H1 (cell line): ENCODE data around the gene ZNF398. TPM values are rescaled to one million over a fixed set of nuclear protein-coding genes. Genes with fewer than 3 reads are reported as not detected.

Experiments
- CTCF ChIA-PET: fragments of 300-600 bp; sonication (Branson Sonifier 250); formaldehyde crosslinking; loops from one replicate; lab custom pipeline; 2021; ENCODE audit not compliant: partially characterized antibody; lab: Charles Lee
- POLR2A ChIA-PET: fragments of 300-600 bp; sonication (Branson Sonifier 250); formaldehyde crosslinking; loops from one replicate; lab custom pipeline; 2021; ENCODE audit warnings: inconsistent platforms; ENCODE audit not compliant: partially characterized antibody; lab: Charles Lee
- DNase-seq, 2 experiments: peaks; one replicate each; pipeline versions ENCODE4 v3.0.0 to v3.0.0-alpha.2; 2010 to 2022; ENCODE audit warnings: low spot score in 2 of 2, low read depth in 1 of 2, mixed read lengths in 1 of 2
- FAIRE-seq: peaks from 2 replicates; lab custom pipeline; 2011; peaks lifted over from hg19 to GRCh38; lab: Jason Lieb, UNC
- H2AFZ ChIP-seq: 2 replicates; pipeline ENCODE4 v1.8.1; 2012; ENCODE audit warnings: low read length, inconsistent platforms
- H2AK5ac ChIP-seq: 2 replicates; pipeline ENCODE4 v1.6.1; 2013; ENCODE audit warnings: low read depth, low read length
- H2BK120ac ChIP-seq: replicated peaks from 2 replicates; pipeline ENCODE3; 2013; ENCODE audit warnings: low read depth, low read length, inconsistent platforms
- H2BK12ac ChIP-seq: 2 replicates; pipeline ENCODE4 v1.6.1; 2013; ENCODE audit warnings: low read depth, low read length
- H2BK15ac ChIP-seq: 2 replicates; pipeline ENCODE4 v1.6.1; 2013; ENCODE audit warnings: low read length
- H2BK20ac ChIP-seq: 2 replicates; pipeline ENCODE4 v1.6.1; 2013; ENCODE audit warnings: low read length
- H2BK5ac ChIP-seq: 2 replicates; pipeline ENCODE4 v1.6.1; 2013; ENCODE audit warnings: low read depth, low read length
- H3K14ac ChIP-seq: 2 replicates; pipeline ENCODE4 v1.6.1; 2013; ENCODE audit warnings: inconsistent platforms; ENCODE audit not compliant: insufficient read length
- H3K18ac ChIP-seq: 2 replicates; pipeline ENCODE4 v1.6.1; 2013; ENCODE audit warnings: low read length; ENCODE audit errors: extremely low read depth
- H3K23ac ChIP-seq: 2 replicates; pipeline ENCODE4 v1.6.1; 2013; ENCODE audit warnings: inconsistent platforms; ENCODE audit not compliant: insufficient read length
- H3K23me2 ChIP-seq: 2 replicates; pipeline ENCODE4 v1.6.1; 2013; ENCODE audit warnings: low read depth, low read length
- H3K27ac ChIP-seq: 2 replicates; pipeline ENCODE4 v1.6.1; 2011; ENCODE audit warnings: low read depth, low read length, inconsistent platforms
- H3K27me3 ChIP-seq, 4 experiments: replicated peaks in 1 of 4; 1 replicate in 1 of 4; 2 replicates in 3 of 4; pipeline versions ENCODE4 v1.6.1 to v1.8.1; 2011 to 2013; ENCODE audit warnings: low read length in 3 of 4, mild to moderate bottlenecking in 3 of 4, inconsistent platforms in 2 of 4, mixed read lengths in 2 of 4, moderate library complexity in 1 of 4; ENCODE audit not compliant: control insufficient read depth in 3 of 4, insufficient read depth in 3 of 4; ENCODE audit errors: extremely low read depth in 1 of 4
- H3K36me3 ChIP-seq, 4 experiments: 2 replicates each; pipeline versions ENCODE4 v1.6.1 to v1.8.1; 2011 to 2013; ENCODE audit warnings: mild to moderate bottlenecking in 4 of 4, low read length in 3 of 4, moderate library complexity in 2 of 4, control low read depth in 1 of 4, inconsistent platforms in 1 of 4; ENCODE audit not compliant: insufficient read depth in 4 of 4, control insufficient read depth in 2 of 4
- H3K4ac ChIP-seq: replicated peaks from 2 replicates; pipeline ENCODE3; 2013; ENCODE audit warnings: low read length, low read depth, mixed read lengths, inconsistent platforms; ENCODE audit not compliant: insufficient read length
- H3K4me1 ChIP-seq, 4 experiments: replicated peaks in 1 of 4; 1 replicate in 1 of 4; 2 replicates in 3 of 4; pipeline versions ENCODE4 v1.6.1 to v1.8.1; 2011 to 2013; ENCODE audit warnings: low read length in 3 of 4, inconsistent platforms in 2 of 4, mixed read lengths in 1 of 4; ENCODE audit not compliant: insufficient read depth in 4 of 4, control insufficient read depth in 3 of 4
- H3K4me2 ChIP-seq, 2 experiments: 2 replicates each; pipeline versions ENCODE4 v1.6.1 to v1.8.1; 2011 to 2013; ENCODE audit warnings: low read depth in 2 of 2, low read length in 2 of 2, control low read depth in 1 of 2, inconsistent platforms in 1 of 2, mild to moderate bottlenecking in 1 of 2; ENCODE audit not compliant: insufficient read depth in 1 of 2
- H3K4me3 ChIP-seq, 4 experiments: fragments of 200-600, 300-600 bp in 1 of 4; sonication (generic), shearing (Covaris generic), sonication (Bioruptor Twin) in 1 of 4; 2 replicates each; pipeline versions ENCODE4 v1.5.1 to v1.8.1; 2011 to 2016; ENCODE audit warnings: low read length in 4 of 4, low read depth in 3 of 4, control low read depth in 2 of 4, inconsistent platforms in 2 of 4, mild to moderate bottlenecking in 2 of 4, mixed read lengths in 1 of 4, moderate library complexity in 1 of 4; ENCODE audit not compliant: insufficient read depth in 2 of 4; ENCODE audit errors: extremely low read depth in 1 of 4
- H3K56ac ChIP-seq: replicated peaks from 2 replicates; pipeline ENCODE3; 2013; ENCODE audit warnings: low read depth, mild to moderate bottlenecking, mixed read lengths, low read length, inconsistent platforms; ENCODE audit not compliant: insufficient read length
- H3K79me1 ChIP-seq: 2 replicates; pipeline ENCODE4 v1.6.1; 2013; ENCODE audit warnings: low read depth, low read length, control low read depth
- H3K79me2 ChIP-seq, 2 experiments: 2 replicates each; pipeline versions ENCODE4 v1.6.1 to v1.8.1; 2012 to 2013; ENCODE audit warnings: low read length in 2 of 2, mild to moderate bottlenecking in 2 of 2, inconsistent platforms in 1 of 2; ENCODE audit not compliant: insufficient read depth in 2 of 2, control insufficient read depth in 1 of 2
- H3K9ac ChIP-seq, 4 experiments: replicated peaks in 1 of 4; 1 replicate in 1 of 4; 2 replicates in 3 of 4; pipeline versions ENCODE4 v1.6.1 to v1.8.1; 2011 to 2013; ENCODE audit warnings: low read depth in 3 of 4, low read length in 3 of 4, control low read depth in 2 of 4, mild to moderate bottlenecking in 2 of 4, moderate library complexity in 2 of 4, inconsistent platforms in 1 of 4; ENCODE audit errors: extremely low read depth in 1 of 4
- H3K9me3 ChIP-seq, 2 experiments: 2 replicates each; pipeline versions ENCODE4 v1.6.1 to v1.8.1; 2012 to 2013; ENCODE audit warnings: mild to moderate bottlenecking in 2 of 2, moderate library complexity in 2 of 2, control low read depth in 1 of 2, inconsistent platforms in 1 of 2, low read depth in 1 of 2, low read length in 1 of 2, mixed read lengths in 1 of 2; ENCODE audit not compliant: insufficient read depth in 2 of 2
- H4K20me1 ChIP-seq, 2 experiments: replicated peaks in 1 of 2; 2 replicates each; pipeline versions ENCODE3 to v1.8.1; 2011 to 2013; ENCODE audit warnings: inconsistent platforms in 2 of 2, low read length in 2 of 2, mild to moderate bottlenecking in 1 of 2; ENCODE audit not compliant: insufficient read depth in 2 of 2, control insufficient read depth in 1 of 2
- H4K5ac ChIP-seq: 2 replicates; pipeline ENCODE4 v1.6.1; 2013; ENCODE audit warnings: low read length, low read depth, mixed read lengths, inconsistent platforms; ENCODE audit not compliant: insufficient read length
- H4K8ac ChIP-seq: 2 replicates; pipeline ENCODE4 v1.8.0; 2013; ENCODE audit warnings: mild to moderate bottlenecking, moderate library complexity, low read length, inconsistent platforms; ENCODE audit not compliant: insufficient read depth; ENCODE audit errors: extremely low read depth
- H4K91ac ChIP-seq: replicated peaks from 2 replicates; pipeline ENCODE3; 2013; ENCODE audit warnings: low read length, mixed read lengths, inconsistent platforms; ENCODE audit not compliant: insufficient read length
- ASH2L ChIP-seq: fragments of 200-600, 300-600 bp; sonication (generic); IDR thresholded peaks from one replicate; pipeline ENCODE4 v1.7.1; 2017; ENCODE audit warnings: low read length
- CBX5 ChIP-seq: fragments of 300-800, 300-1000 bp; sonication (generic); IDR thresholded peaks from 2 replicates; pipeline ENCODE4 v1.7.1; 2016; ENCODE audit warnings: antibody characterized with exemption, low read length, low read depth
- CHD1 ChIP-seq: IDR thresholded peaks from 2 replicates; pipeline ENCODE4 v1.6.1; 2012; ENCODE audit warnings: low read depth, low read length, improper control_type of control experiment
- CREB1 ChIP-seq: IDR thresholded peaks from 2 replicates; pipeline ENCODE4 v1.6.1; 2012; ENCODE audit warnings: inconsistent platforms
- FOSL1 ChIP-seq: IDR thresholded peaks from 2 replicates; pipeline ENCODE4 v1.6.1; 2011; ENCODE audit warnings: mild to moderate bottlenecking, low read depth, low read length, moderate library complexity; ENCODE audit not compliant: insufficient read depth
- KDM4A ChIP-seq: IDR thresholded peaks from one replicate; pipeline ENCODE4 v1.7.1; 2012; ENCODE audit warnings: low read depth, mild to moderate bottlenecking, moderate library complexity, low read length, inconsistent platforms; ENCODE audit not compliant: severe bottlenecking
- SIN3A ChIP-seq, 2 experiments: IDR thresholded peaks in 1 of 2; conservative IDR thresholded peaks in 1 of 2; 2 replicates each; pipeline ENCODE4 v1.6.1; 2011 to 2012; ENCODE audit warnings: low read length in 2 of 2, improper control_type of control experiment in 1 of 2, low read depth in 1 of 2, mild to moderate bottlenecking in 1 of 2
- SIRT6 ChIP-seq: IDR thresholded peaks from one replicate; pipeline ENCODE4 v1.7.1; 2012; ENCODE audit warnings: low read length, inconsistent platforms
- SP1 ChIP-seq: IDR thresholded peaks from 2 replicates; pipeline ENCODE4 v1.6.1; 2011; ENCODE audit warnings: low read depth, low read length
- TEAD4 ChIP-seq: IDR thresholded peaks from 2 replicates; pipeline ENCODE4 v1.6.1; 2012; ENCODE audit warnings: low read depth, low read length, inconsistent platforms, mixed read lengths
- WGBS, 2 experiments: shearing (Covaris generic) in 1 of 2; methylation state at CpG; one replicate each; pipeline versions ENCODE4 v1.1.6 to v1.1.7; 2013 to 2015; ENCODE audit warnings: low lambda C conversion rate in 2 of 2, mixed read lengths in 2 of 2, inconsistent platforms in 1 of 2, low coverage in 1 of 2, missing lambda C conversion rate in 1 of 2; ENCODE audit not compliant: insufficient replicate concordance in 2 of 2, insufficient coverage in 1 of 2, insufficient read length in 1 of 2; ENCODE audit errors: extremely low coverage in 1 of 2, missing lambda C conversion rate in 1 of 2; 5-methylcytosine and 5-hydroxymethylcytosine counted together
- polyA plus RNA-seq, 7 experiments: library from polyadenylated mRNA; depleted of rRNA in 3 of 7; stranded (reverse) in 5 of 7; unstranded in 2 of 7; fragments of >200 nt in 5 of 7; fragments of 200-250 nt in 2 of 7; gene quantifications; 1 replicate in 5 of 7; 2 replicates in 1 of 7; 4 replicates in 1 of 7; pipeline versions ENCODE4 v1.2.1 to v1.2.3, GENCODE V29; 2011 to 2013; ENCODE audit warnings: missing spikeins in 2 of 7, mixed read lengths in 2 of 7
- total RNA-seq: library from RNA; stranded (reverse); fragmentation: NEBNext Ultra II Directional; extraction: Animal tissue kit (Norgen Biotek cat#: 25700); gene quantifications from 2 replicates; pipeline ENCODE4 v1.2.1, GENCODE V29; 2021

The ZNF398 gene
- total and polyA plus RNA-seq, 2 of the 8 experiments (the other 6 are each of a cell fraction or from before 2014, with no cell fraction given): 52.7 to 63.5 TPM

- Histone ChIP-seq H3K14ac (no peak within 1 kb of the TSS), H4K5ac (peak within 1 kb of the TSS; percentile 99), H3K23ac (no peak within 1 kb of the TSS), H2AFZ (peak within 1 kb of the TSS; percentile 67), H3K4me1 (peaks cover 0 to 5% (median 4%) of the 10 kb centered on the region in 4 experiments; a peak in 5 of 7 replicates), H3K27me3 (no peaks in the 10 kb centered on the region), H4K8ac (peak within 1 kb of the TSS; percentile 88), H2BK12ac (peak within 1 kb of the TSS; percentile 11; the same call in 1 of the 2 replicates), H3K4me2 (peak within 1 kb of the TSS; percentile 89 to 91), H3K27ac (peak within 1 kb of the TSS; percentile 89), H2BK20ac (no peak within 1 kb of the TSS), H2BK15ac (0 out of 2 replicates have a peak within 1 kb of the TSS, but pooled peaks have one; percentile 53), H3K4ac (no peak within 1 kb of the TSS), H3K79me1 (peaks cover 8% of the 10 kb centered on the region), H3K4me3 (peak within 1 kb of the TSS; percentile 78 to 94 (median 88)), H4K20me1 (peaks cover 2 to 4% of the 10 kb centered on the region in 2 experiments), H3K9me3 (no peaks in the 10 kb centered on the region), H3K23me2 (peaks cover 5% of the 10 kb centered on the region; the same call in 1 of the 2 replicates), H3K18ac (peak within 1 kb of the TSS; percentile 87), H2BK5ac (peak within 1 kb of the TSS; percentile 87; the same call in 1 of the 2 replicates), H3K56ac (peak within 1 kb of the TSS; percentile 62), H3K79me2 (peaks cover 3 to 27% of the 10 kb centered on the region in 2 experiments; a peak in 3 of 4 replicates), H3K36me3 (peaks cover 15 to 26% (median 20%) of the 10 kb centered on the region in 4 experiments), H3K9ac (peak within 1 kb of the TSS; percentile 72 to 97 (median 92)), H2BK120ac (no peak within 1 kb of the TSS), H2AK5ac (no peak within 1 kb of the TSS), H4K91ac (no peak within 1 kb of the TSS)
- CTCF ChIA-PET: interaction anchor here (0.6 to 2.9 kb wide), 20 partner anchors 9 to 304 kb away, joined by 3 to 9 read pairs (median 4); no protein-coding TSS in a partner anchor
- FAIRE-seq (no peak), DNase-seq (peak; percentile 75 to 91)
- 1% methylated on average over 80 of the region's 97 CpGs; no CpG with 5 or more reads in 1 of the 2 experiments for WGBS, 2 experiments
- POLR2A ChIA-PET: interaction anchor here (0.6 to 7.8 kb wide), 27 partner anchors 9 to 429 kb away, joined by 3 to 82 read pairs (median 5); partner anchors contain the start of genes ZNF398, ZNF425 and ZNF777
- TF ChIP-seq TEAD4: no peak
- no peak for TF ChIP-seq CHD1
- peak; percentile 72 to 82; a peak in 2 of 4 replicates for TF ChIP-seq SIN3A (conservative IDR thresholded peaks at IDR 0.05 in 1 of 2, IDR thresholded peaks at IDR 0.05 in 1 of 2; ENCODE audit: low read depth in 1 of 2, low read length in 2 of 2)
- 0 out of 2 replicates have a peak, but pooled peaks have one; percentile 26 for TF ChIP-seq SP1
- TF ChIP-seq KDM4A: peak; percentile 33
- TF ChIP-seq CBX5: no peak
- 0 out of 2 replicates have a peak, but pooled peaks have one; percentile 9 for TF ChIP-seq CREB1
- TF ChIP-seq FOSL1: no peak
- TF ChIP-seq ASH2L: peak; percentile 93
- TF ChIP-seq SIRT6: no peak
These were observed 48.2 kb downstream of the ZNF398 start, which contains the start of gene ZNF282 for GRCh38 chr7:149195180-149196150. ZNF282 (plus strand) TSS chr7:149195546; CDS start chr7:149195590, 44 bp downstream.
